DMS53 (cell line): ENCODE results near the gene WARS2.

Experiments used
- DNase-seq: peaks from one replicate; lab custom pipeline; 2025; lab: John Stamatoyannopoulos, UW

The WARS2 gene

DNA sequence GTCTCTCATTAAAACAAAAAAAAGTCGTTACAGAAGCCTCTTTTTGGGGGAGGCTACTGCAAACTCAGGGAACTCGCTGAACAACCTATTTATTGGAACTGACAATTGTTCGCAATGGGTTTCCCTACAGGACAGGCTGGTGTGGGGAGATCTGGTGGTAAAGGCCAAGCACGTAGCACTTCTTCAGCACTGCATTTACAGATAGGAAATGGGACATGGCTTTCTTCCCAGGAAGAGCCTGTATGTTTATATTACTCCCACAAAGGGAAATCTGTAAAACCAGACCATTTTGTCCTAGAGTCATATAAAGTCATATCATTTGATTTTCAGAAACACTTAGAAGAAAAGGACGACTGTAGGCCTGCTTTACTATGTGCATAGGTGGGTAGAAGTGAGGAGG, 113.5 kb downstream of the WARS2 start:
- DNase-seq: no peak

DNA sequence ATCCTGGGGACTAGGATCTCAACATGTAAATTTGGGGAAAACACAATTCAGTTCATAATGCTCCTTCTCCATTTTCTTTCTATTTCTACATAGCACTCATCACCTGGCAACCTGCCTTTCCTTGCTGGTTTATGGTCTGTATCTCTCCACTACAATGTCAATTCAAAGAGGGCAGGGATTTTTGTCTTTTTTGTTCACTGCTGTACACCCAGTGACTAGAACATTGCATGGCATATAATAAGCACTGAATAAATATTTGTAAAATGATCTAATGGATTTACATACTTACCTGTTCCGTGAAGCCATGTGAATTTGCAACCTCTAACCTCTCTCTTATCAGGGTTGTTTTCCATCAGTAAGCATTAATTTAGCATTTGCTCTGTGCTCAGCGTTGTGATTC, 124.9 kb downstream of the WARS2 start:
- peak; percentile 40 for DNase-seq

DNA sequence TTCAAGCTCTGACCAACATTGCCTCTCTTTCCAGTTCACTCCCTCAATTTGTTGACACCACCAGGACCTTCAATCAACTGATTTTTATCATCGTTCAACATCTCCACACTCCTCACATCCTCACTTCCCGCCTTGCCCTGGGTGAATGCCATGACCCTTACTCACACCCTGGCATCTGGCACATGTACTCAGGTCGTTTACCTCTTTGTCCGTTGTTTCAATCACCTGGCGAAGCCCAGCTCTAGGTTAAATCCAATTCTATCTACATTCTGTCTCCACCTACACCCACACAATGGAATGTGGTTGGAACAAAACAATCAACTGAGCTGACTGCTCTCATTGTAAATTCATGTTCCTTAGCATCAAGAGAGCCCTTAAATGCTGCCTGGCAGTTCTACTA, 128.1 kb downstream of the WARS2 start:
- DNase-seq: no peak

DNA sequence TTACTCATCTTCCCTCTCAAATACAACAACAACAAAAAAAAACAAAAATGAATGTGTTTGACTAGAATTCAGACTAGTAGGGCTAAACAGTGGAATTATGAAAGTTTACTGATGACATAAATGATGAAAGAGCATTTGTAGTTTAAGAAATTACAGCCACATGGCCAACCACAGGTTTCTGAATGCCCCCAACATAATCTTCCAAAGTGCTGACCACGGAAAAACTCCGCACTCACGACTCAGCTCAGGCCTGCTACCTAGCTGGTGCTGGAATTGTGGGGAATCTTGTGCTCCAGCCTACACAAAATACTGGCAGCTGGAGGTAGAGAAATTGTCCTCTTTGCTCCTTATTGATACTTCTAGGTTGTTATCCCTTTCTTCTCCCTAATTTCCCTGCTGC, 128.7 kb downstream of the WARS2 start:
- no peak for DNase-seq

DNA sequence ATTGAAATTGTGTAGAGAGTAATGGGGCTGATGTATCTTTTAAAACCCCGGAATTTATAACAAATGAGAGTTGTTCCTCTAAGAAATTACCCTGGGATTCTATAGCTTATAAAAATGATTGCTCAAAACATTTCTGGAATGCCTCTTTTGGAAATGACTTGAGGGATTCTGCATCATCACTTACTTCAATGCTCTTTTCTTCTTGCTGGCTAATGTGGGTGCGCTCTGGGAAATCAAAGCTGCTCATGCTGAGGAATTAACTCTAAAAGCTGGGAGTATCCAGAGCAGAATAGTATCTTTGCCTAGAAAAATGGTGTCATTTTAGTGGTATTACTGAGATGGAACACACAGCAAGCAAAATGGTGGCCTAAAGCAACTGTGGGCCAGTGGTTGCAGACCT, 129.3 kb downstream of the WARS2 start:
- DNase-seq: no peak

DNA sequence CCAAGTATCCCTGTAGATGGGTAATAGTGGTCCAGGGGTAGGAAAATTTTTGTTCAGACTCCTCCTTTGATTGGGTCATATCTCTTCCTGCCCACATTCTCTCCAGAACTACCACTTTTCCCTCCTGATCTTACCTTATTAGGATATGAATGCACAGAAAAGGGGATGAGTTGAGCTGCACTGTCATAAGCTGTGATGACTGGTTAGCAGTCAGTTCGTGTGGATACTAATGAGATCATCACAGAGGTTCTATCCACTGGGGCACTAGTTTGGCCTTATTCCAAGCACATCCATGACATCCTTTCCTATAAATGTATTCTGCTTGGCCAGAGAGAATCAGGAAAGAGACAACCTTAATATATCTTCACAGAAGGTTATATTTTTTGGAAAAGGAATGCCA, 130.3 kb downstream of the WARS2 start:
- no peak for DNase-seq

DNA sequence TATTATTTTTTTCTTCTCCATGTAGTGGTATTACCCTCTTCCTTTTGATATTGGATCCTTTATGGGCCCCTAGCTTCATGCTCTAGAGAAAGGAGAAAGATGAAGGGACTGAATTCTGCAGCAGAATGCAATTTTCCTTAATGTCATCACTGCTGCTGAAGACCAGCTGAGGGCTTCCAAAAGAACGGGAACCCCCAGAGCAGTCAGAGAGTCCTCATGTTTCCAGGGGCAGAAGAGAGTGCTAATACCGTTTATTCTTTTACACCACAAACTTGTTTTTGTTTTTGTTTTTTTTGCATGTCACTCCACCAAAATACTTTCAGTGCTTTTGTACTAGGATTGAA, 131.2 kb downstream of the WARS2 start:
- DNase-seq: no peak

DNA sequence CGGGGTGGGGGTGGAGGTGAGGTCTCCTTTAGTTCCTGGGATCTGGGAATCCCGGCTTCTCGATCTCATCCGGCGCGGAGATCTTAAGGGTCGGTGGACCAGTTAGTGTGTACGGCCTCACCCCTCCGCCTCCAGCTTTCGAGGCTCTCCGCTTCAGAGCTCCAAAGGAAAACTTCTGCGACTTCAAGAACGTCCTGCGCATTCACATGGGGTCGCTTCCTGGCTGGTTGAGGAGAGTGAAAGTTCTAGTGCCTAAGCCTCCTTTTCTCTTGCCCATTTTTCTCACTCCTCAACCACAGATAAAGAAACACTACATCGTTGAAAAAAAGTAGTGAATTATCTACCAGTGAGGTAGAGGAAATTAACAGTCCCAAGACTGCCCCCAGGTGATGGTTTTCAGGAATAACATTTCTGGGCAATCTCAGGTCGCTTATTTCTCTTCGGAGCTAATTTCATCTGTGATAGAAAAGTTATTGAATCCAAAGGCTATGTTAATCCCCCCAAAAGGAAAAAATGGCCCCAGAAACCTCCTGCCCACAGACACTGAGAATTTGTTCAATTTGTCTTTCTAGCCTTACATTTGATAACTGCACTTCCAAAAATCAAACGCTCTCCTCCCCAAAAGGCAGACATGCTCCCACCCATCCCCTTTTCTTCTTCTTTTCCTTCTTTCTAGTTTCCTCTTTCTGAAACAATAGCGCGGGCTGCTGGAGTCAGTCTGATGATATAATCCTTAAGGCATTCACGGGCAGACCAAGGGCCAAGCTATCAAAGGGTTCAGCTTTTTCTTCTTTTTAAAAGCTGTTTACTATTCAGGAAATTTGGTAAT, 131.8 kb downstream of the WARS2 start:
- peak; percentile 62 for DNase-seq

DNA sequence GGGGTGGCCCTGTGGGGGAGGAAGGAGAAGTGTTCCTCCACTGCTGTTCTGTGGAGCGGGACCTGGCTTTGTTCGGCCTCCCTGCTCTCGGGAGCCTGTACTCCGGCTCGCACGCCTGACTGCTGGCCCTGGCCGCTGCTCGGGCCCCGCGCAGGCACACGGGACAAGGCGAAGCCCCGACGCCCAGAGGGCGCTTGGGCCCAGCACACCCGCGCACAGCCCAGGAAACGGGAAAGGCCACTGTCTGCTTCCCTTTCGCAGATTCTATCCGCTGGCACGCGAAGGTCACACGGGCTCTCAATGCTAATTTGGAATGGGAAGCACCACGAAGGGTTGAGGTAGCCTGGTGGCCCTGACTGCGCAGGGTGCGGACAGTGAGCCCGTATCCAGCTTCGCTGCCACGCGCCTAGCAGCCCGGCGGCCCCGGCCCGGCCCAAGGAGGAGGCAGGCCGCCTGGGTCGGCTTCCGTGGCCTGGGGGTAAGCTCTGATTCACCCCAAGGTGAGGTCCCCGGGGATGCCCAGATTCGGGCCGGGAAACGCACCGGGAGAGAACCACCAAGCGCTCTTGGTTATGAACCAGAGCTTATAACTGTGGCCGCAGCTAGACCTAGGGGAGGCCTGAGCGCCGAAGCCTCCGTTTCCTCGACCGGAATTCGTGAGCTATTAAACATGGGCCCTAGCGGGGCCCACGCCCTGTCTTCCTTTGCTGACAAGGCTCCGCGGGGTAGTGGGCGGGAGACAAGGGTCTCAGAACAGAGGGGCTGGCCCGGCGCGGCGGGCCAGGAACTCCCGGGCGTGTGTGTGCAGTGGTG, 132.6 kb downstream of the WARS2 start:
- peak; percentile 55 for DNase-seq

DNA sequence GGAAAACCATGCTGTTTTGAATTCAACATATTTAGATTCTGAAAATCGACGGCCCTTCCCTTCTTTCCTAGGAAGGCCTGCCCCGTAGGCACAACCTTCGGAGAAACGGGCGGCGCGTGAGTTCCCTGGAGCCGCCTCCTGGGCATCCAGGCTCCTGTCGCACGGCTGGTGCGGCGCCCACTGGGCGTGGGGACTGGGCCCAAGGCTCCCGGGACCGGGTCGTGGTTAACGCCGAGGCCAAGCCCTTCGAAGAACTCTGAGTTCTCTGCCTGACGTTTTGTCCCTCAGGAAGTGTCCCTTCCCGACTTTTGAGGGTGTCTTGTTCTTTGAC, 133.1 kb downstream of the WARS2 start:
- peak; percentile 43 for DNase-seq

DNA sequence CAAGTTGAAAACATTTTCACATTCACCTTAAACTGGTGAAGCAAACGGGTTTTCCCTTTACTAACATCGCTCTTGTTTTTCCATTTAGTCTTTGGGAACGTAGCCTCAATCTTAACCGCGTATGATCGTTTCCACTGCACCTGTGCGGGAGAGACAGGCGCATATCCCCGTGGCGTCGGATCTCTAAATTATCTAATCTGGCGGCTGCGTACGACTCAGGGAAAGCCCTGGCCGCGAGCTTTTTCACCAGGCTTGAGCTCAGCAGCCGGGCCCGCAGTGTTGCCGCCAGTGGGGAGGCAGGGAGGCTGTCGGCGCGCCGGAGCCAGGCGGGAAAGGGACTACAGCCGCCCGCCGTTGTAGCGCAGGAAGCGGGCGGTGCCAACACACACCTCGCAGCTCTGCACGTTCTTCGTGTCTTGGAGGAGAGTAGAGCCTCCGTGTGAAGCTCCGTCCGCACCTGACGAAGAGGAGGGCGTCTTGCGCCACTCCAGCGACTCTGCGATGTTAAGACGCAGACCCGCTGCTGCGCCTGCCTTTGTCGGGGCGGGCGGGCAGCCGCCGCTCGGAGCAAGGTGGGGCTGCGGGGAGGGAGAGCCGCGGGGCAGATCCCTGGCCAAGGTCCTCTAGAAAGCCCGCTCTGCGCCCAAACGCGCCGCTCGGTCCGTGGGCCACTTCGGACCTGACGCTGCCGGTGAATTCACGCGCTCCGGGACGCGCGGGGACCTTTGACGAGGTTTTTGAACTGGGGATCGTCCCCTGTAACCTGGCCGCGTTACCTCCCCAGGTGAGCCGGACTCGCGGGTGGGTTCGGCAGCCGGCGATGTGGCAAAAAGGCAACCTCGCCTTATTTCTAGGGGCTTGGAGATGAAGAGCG, 133.8 kb downstream of the WARS2 start:
- DNase-seq: peak; percentile 37

DNA sequence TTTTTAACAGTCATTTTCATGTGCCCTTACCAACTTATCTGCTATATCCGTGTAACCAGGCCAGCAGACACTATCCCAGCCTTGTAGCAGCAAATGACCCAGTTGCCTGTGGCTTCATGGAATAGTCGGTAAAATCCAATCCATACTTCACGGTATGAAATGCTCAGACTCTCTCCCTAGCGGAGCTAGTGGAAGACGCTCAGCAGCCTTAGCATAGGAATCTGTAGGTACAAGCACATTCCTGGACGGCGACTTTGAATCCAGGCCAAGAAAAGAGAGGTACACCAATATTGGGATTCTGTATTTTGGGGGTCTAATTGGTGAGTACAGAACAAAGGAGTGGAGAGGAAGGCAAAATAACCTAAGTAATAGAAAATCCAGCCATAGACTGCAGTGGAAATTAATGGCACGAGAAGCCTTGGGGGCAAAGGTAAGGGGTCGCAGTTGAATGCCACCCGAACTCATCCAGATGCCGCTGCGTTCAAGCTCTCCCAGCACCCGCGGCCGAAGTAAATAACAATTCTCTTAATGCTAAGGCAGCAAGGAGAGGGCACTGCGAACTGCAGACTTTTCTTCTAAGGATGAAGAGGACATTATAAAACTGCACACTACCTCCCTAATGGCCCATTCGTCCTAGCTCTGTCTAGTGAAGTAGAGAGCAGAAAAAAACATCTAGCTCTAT, 134.6 kb downstream of the WARS2 start:
- no peak for DNase-seq

DNA sequence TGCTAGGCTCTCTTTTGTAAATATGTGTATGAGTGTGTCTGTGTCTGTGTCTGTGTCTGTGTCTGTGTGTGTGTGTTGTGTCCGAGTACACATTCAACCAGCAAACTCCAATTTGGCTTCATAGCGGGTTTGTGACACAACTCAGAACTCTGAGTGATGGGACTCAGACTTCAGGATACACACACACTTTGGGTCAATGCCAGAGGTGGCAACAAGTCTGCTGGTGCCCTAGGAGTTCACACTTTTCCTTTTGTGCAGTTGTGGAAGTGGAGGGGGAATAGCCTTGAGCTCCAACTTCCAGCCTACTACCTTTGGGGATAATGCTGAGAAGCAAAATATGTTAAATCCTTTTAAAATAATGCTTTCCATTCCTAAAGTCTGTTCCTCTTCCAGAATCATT, 135.7 kb downstream of the WARS2 start:
- DNase-seq: no peak

DNA sequence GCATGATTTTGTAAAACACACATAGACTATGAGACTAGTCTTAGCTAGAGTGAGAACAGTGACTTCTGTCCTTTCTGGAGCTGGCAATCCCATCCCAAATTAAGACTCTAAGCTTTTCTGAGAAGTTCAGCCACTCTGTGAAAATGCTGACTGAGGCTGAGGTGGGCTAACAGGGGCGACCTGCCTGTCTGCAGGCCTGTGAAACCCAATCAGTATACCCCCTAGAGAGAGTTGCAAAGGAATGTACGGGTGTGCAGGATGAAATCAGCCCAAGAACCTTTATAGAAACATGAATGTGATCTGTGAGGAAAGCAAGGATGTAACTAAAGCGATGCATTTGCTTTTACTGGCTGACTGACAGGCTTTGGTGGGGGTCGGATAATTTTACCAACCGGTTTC, 136.3 kb downstream of the WARS2 start:
- DNase-seq: no peak

DNA sequence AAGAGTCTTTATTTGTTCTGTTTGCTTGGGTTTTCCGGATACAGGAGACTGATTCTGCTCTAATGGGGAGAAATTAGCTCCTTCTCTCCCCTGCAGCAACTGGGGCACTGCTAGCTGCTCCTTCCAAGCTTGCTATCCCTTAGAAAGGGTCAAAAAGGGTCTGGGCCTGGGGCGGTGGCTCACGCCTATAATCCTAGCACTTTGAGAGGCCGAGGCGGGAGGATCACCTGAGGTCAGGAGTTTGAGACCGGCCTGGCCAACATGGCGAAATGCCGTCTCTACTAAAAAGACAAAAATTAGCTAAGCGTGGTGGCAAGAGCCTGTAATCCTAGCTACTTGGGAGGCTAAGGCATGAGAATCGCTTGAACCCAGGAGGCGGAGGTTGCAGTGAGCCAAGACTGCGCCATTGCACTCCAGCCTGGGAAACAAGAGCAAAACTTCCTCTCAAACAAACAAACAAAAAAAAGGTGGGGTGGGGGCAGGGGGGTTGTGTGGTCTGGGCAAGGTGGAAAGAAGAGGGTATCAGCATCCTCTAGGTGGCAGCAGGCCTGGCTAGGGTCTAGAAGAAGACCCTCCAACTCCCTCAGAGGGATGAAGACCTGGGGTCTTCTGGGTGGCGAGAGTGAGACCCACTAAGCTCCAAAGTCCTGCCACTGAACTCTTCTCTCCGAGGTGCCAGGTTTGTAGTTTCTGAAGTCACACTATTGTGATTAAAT, 136.9 kb downstream of the WARS2 start:
- no peak for DNase-seq

DNA sequence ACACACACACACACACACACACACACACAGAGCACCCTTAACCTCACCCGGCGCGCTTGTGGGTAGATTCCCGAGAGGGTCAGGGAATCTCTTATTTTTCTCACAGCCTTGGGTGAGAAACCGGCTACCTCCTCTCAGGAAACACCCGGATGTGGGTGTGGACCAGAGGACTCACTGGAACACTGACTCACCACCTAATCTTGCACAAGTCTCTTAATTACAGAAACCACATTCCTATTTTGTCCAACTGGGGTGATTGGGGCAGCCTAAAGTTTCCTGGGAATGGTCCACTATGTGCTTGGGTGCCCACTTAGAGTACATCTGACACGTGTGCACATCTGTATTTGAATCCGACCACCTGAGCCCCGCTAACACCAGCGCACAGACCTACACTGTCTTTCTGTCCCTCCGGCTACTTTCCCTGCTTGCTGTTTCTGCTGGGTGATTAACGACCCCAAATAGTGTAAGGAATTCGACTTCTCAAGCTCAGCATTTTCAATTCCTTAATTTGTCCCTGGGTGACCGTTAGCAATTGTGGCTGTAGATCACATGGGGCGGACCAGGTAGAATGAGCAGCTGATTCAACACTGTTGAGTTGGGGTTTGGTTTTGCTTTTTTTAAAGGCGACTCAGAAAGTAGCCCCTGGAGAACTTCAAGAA, 138.3 kb downstream of the WARS2 start:
- DNase-seq: no peak

DNA sequence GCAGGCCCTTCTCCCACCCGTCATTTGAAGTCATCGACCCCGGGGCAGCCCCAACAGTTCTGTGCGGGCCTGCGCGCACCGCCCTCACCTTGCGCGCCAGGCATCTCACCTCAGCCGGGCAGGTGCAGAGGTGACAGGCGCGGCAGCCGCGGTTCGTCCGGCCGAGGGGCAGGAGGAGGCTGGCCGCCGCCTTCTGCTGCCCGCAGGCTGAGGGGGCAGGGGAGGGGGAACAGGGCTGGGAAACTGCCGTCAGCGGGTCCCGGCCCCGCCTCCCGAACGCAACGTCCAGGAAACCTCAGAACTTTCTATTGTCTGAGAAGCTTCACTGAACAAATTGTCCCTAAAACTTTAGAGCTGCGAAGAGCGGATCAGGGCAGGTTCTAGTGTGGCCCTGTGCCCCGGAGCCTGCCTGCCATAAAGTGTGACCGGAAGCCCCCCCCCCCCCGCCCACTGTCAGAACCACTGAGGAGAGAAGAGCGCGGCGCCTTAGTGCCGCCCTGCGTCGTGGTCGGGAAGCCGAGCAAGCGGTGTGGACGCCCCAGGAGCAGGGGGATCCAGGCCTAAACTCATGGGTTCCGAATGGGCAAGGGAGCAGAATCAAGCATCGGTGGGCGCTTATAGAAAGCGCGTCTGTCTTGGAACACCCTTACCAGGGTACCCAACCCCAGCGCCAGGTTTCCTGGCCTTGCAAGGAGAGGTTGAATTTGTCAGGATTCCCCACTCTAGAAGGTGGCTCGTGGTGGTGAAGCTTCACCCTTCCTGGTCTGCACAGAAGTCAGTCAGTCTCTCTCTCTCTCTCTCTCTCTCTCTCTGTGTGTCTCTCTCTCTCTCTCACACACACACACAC, 139.0 kb downstream of the WARS2 start:
- DNase-seq: peak; percentile 14

DNA sequence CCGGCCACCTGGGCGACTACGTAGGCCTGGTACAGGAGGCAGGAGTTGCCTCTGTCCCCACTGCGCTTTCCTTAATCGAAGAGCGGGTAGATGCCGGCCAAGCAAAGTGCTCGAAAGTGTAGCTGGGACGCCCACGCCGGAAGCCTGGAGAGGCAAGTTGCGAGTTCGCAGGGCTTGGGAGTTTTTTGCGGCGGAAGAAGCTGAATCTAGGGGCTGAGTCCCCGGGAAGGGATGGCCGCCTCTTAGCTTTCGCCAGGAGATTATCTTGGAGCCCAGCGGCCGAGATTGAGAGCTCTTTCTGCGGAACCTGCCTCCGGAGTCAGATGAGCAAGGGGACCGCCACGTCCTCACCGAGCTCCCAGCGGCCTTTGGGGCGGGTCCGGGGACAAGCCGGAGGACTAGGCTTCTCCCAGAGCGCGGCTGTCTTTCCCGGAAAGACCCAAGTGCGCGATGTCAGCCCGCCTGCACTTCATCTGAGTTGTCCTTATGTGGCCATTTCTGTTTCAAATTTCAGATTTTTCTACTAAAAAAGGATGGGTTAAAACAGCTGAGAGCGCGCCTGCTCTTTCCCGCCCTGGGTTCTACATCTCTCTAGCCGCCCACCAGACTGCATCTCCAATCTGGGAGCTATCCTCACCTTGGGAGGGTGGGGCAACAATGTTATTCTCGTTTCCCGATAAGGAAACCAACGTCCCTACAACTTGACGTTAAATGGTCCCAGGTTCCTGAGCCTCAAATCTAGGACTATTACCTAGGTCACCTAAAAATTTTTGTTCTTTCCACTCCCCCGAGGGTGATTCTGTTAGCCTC, 139.9 kb downstream of the WARS2 start:
- DNase-seq: peak; percentile 24
